K562 (cell line): ENCODE results near the gene SCYL1. TPM values are rescaled to one million over a fixed set of nuclear protein-coding genes. Genes with fewer than 3 reads are reported as not detected.

Experiments used
- BMI1 ChIP-seq: fragments of 150-350 bp; IDR thresholded peaks from 2 replicates; pipeline ENCODE4 v1.6.1; 2014; ENCODE audit warnings: low read length
- BRD4 ChIP-seq: fragments of 200-600 bp; sonication (generic); IDR thresholded peaks from 2 replicates; pipeline ENCODE4 v1.6.1; 2017; ENCODE audit warnings: inconsistent platforms
- CBFB ChIP-seq: sonication (generic); formaldehyde crosslinking; IDR thresholded peaks from 2 replicates; pipeline ENCODE4 v1.4.0; 2020; ENCODE audit warnings: mild to moderate bottlenecking, missing genetic modification reagents
- CHD2 ChIP-seq: IDR thresholded peaks from 2 replicates; pipeline ENCODE4 v1.6.1; 2011; ENCODE audit warnings: low read depth, low read length
- DMBX1 ChIP-seq: fragments of 250-450 bp; sonication (Bioruptor Pico); IDR thresholded peaks from 2 replicates; pipeline ENCODE4 v1.8.0; 2022; ENCODE audit warnings: inconsistent platforms, mild to moderate bottlenecking, moderate library complexity, borderline replicate concordance
- FIP1L1 ChIP-seq: fragments of 200-400 bp; formaldehyde crosslinking; IDR thresholded peaks from 2 replicates; pipeline ENCODE4 v1.6.1; 2018; ENCODE audit warnings: mild to moderate bottlenecking, low read depth, low read length; ENCODE audit not compliant: poor library complexity, severe bottlenecking
- FOXP4 ChIP-seq: sonication (generic); formaldehyde crosslinking; IDR thresholded peaks from 2 replicates; pipeline ENCODE4 v1.8.0; 2022; ENCODE audit warnings: mild to moderate bottlenecking, missing genetic modification reagents, borderline replicate concordance
- GABPB1 ChIP-seq: sonication (generic); formaldehyde crosslinking; IDR thresholded peaks from 2 replicates; pipeline ENCODE4 v1.8.0; 2022; ENCODE audit warnings: mild to moderate bottlenecking, missing genetic modification reagents
- HNRNPK ChIP-seq: fragments of 200-400 bp; formaldehyde crosslinking; IDR thresholded peaks from one replicate; pipeline ENCODE4 v1.6.1; 2018; ENCODE audit warnings: mild to moderate bottlenecking, low read depth, low read length; ENCODE audit not compliant: poor library complexity, severe bottlenecking
- MED1 ChIP-seq: sonication (generic); formaldehyde crosslinking; IDR thresholded peaks from 2 replicates; pipeline ENCODE4 v1.8.1; 2023; ENCODE audit warnings: missing genetic modification reagents, borderline replicate concordance
- MTF1 ChIP-seq: fragments of 250-450 bp; sonication (Bioruptor Pico); IDR thresholded peaks from 2 replicates; pipeline ENCODE4 v1.9.0; 2021; ENCODE audit warnings: moderate library complexity, mild to moderate bottlenecking, inconsistent platforms, borderline replicate concordance
- MYBL2 ChIP-seq, 2 experiments: fragments of 450-650 bp in 1 of 2; sonication (generic) in 1 of 2; formaldehyde crosslinking in 1 of 2; IDR thresholded peaks; 2 replicates each; pipeline versions ENCODE4 v1.6.1 to v1.8.1; 2017 to 2022; ENCODE audit warnings: borderline replicate concordance in 1 of 2, inconsistent platforms in 1 of 2, low read depth in 1 of 2, mild to moderate bottlenecking in 1 of 2, missing genetic modification reagents in 1 of 2, moderate library complexity in 1 of 2
- NUFIP1 ChIP-seq: fragments of 450-650 bp; IDR thresholded peaks from 2 replicates; pipeline ENCODE4 v1.6.1; 2018; ENCODE audit not compliant: partially characterized antibody
- PRMT5 ChIP-seq: sonication (generic); formaldehyde crosslinking; IDR thresholded peaks from 2 replicates; pipeline ENCODE4 v1.5.0; 2020; ENCODE audit warnings: missing genetic modification reagents
- PURB ChIP-seq: sonication (generic); formaldehyde crosslinking; IDR thresholded peaks from 2 replicates; pipeline ENCODE4 v1.9.0; 2021; ENCODE audit warnings: low read depth, mild to moderate bottlenecking, missing genetic modification reagents
- RFX5 ChIP-seq: IDR thresholded peaks from 2 replicates; pipeline ENCODE4 v1.6.1; 2011; ENCODE audit warnings: low read depth, mild to moderate bottlenecking, improper control_type of control experiment, low read length
- SRSF7 ChIP-seq: fragments of 200-400 bp; formaldehyde crosslinking; optimal IDR thresholded peaks from 2 replicates; pipeline ENCODE3; 2017; ENCODE audit warnings: mild to moderate bottlenecking, low read depth, low read length
- XRCC5 ChIP-seq: fragments of 200-400 bp; formaldehyde crosslinking; IDR thresholded peaks from 2 replicates; pipeline ENCODE4 v1.6.1; 2017; ENCODE audit warnings: low read depth, mild to moderate bottlenecking, low read length
- ZEB2 ChIP-seq: fragments of 450-650 bp; IDR thresholded peaks from 2 replicates; pipeline ENCODE4 v1.6.1; 2016
- ZNF146 ChIP-seq: IDR thresholded peaks from one replicate; pipeline ENCODE4 v1.6.1; 2018; ENCODE audit warnings: missing compliant biosample characterization; ENCODE audit not compliant: unreplicated experiment
- ZNF3 ChIP-seq: fragments of 250-450 bp; sonication (Bioruptor Pico); IDR thresholded peaks from 2 replicates; pipeline ENCODE4 v1.5.0; 2021; ENCODE audit warnings: mild to moderate bottlenecking, moderate library complexity
- ZNF507 ChIP-seq: conservative IDR thresholded peaks from 2 replicates; pipeline ENCODE4 v1.6.1; 2017; ENCODE audit warnings: missing genetic modification characterization, missing compliant biosample characterization
- ZNF699 ChIP-seq: fragments of 250-450 bp; sonication (Bioruptor Pico); IDR thresholded peaks from 2 replicates; pipeline ENCODE4 v1.8.0; 2021; ENCODE audit warnings: mild to moderate bottlenecking, moderate library complexity; ENCODE audit not compliant: insufficient replicate concordance
- ZNF79 ChIP-seq: fragments of 250-450 bp; sonication (Bioruptor Pico); IDR thresholded peaks from 2 replicates; pipeline ENCODE4 v1.4.0; 2020; ENCODE audit warnings: low read depth, mild to moderate bottlenecking, moderate library complexity
- polyA plus RNA-seq, 8 experiments: library from polyadenylated mRNA; depleted of rRNA in 4 of 8; stranded (reverse) in 5 of 8; unstranded in 3 of 8; fragments of >200 nt; fragmentation: Nextera tagmentation in 2 of 8; fragmentation: Illumina TruSeq in 1 of 8; extraction: Ambion mirVana in 2 of 8; extraction: Trizol in 1 of 8; gene quantifications; 2 replicates each; pipeline versions ENCODE4 v1.2.1 to v1.2.3, GENCODE V29; 2011 to 2014; ENCODE audit warnings: inconsistent platforms in 1 of 8, missing spikeins in 1 of 8
- total RNA-seq, 7 experiments: library from RNA; depleted of rRNA in 6 of 7; stranded (reverse); fragments of >200 nt in 6 of 7; fragmentation: Illumina TruSeq in 2 of 7; extraction: Trizol in 2 of 7; gene quantifications; 2 replicates each; pipeline versions ENCODE4 v1.2.1 to v1.2.3, GENCODE V29; 2011 to 2021; ENCODE audit warnings: low replicate concordance in 1 of 7
- TF ChIP-seq, protein P1 (sequence below): IDR thresholded peaks from 3 replicates; pipeline ENCODE4 v1.6.1; 2011; ENCODE audit warnings: borderline replicate concordance, mild to moderate bottlenecking, moderate library complexity; ENCODE audit not compliant: insufficient read length; ENCODE audit errors: extremely low read depth

Gene SCYL1
- total and polyA plus RNA-seq, 9 of the 15 experiments (the other 6 are each of a cell fraction or from before 2014, with no cell fraction given) = 1.9 to 145 (median 57.6) TPM

GRCh38 chr11:65504674-65505465 lies 20.0 kb upstream of the SCYL1 start (continued):
- TF ChIP-seq SRSF7 (no peak), CBFB (CRISPR knock-in tag) (no peak), PRMT5 (no peak), DMBX1 (CRISPR knock-in tag) (no peak), ZNF146 (CRISPR knock-in tag) (no peak), XRCC5 (no peak), RFX5 (no peak), NUFIP1 (no peak), CHD2 (peak; percentile 27; the same call in 1 of the 2 replicates), MED1 (CRISPR knock-in tag) (no peak), ZNF79 (CRISPR knock-in tag) (no peak), MYBL2 (IDR thresholded peaks at IDR 0.05; ENCODE audit: low read depth) (no peak), MYBL2 (CRISPR knock-in tag; IDR thresholded peaks at IDR 0.05; ENCODE audit: borderline replicate concordance) (no peak), FOXP4 (CRISPR knock-in tag) (no peak), MTF1 (CRISPR knock-in tag) (no peak), BMI1 (no peak), FIP1L1 (no peak), ZEB2 (no peak), BRD4 (no peak; the same call in 1 of the 2 replicates), GABPB1 (CRISPR knock-in tag) (no peak), ZNF507 (tag) (no peak), ZNF699 (CRISPR knock-in tag) (no peak), HNRNPK (peak; percentile 4), ZNF3 (CRISPR knock-in tag) (no peak), PURB (no peak)
- TF ChIP-seq, protein P1, sequence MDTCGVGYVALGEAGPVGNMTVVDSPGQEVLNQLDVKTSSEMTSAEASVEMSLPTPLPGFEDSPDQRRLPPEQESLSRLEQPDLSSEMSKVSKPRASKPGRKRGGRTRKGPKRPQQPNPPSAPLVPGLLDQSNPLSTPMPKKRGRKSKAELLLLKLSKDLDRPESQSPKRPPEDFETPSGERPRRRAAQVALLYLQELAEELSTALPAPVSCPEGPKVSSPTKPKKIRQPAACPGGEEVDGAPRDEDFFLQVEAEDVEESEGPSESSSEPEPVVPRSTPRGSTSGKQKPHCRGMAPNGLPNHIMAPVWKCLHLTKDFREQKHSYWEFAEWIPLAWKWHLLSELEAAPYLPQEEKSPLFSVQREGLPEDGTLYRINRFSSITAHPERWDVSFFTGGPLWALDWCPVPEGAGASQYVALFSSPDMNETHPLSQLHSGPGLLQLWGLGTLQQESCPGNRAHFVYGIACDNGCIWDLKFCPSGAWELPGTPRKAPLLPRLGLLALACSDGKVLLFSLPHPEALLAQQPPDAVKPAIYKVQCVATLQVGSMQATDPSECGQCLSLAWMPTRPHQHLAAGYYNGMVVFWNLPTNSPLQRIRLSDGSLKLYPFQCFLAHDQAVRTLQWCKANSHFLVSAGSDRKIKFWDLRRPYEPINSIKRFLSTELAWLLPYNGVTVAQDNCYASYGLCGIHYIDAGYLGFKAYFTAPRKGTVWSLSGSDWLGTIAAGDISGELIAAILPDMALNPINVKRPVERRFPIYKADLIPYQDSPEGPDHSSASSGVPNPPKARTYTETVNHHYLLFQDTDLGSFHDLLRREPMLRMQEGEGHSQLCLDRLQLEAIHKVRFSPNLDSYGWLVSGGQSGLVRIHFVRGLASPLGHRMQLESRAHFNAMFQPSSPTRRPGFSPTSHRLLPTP = no peak
